ENCODE measurements around the gene PAIP2B. TPM values are rescaled to one million over a fixed set of nuclear protein-coding genes. Genes with fewer than 3 reads are reported as not detected.

Gene PAIP2B
- total RNA-seq, 1 experiment from 2014 or later, result 5.6 TPM

- H3K4me1 ChIP-seq (ENCODE audit: low read length), result no peaks in the 10 kb centered on the region
- no peaks in the 10 kb centered on the region for H3K9me2 ChIP-seq (replicated peaks; ENCODE audit: insufficient read depth, low read length)
- no peaks in the 10 kb centered on the region for H3K9me3 ChIP-seq (ENCODE audit: low read length)
- peaks cover 9% of the 10 kb centered on the region; the same call in 1 of the 2 replicates for H3K79me2 ChIP-seq (ENCODE audit: low read length)
- no peaks in the 10 kb centered on the region; the same call in 1 of the 2 replicates for H4K20me1 ChIP-seq (ENCODE audit: insufficient read depth, low read depth, low read length)
- H3K4me3 ChIP-seq (ENCODE audit: low read length), result no peak overlapping the region
- no peak overlapping the region for H3K27ac ChIP-seq (ENCODE audit: low read length)
- no peak overlapping the region for H2AFZ ChIP-seq (ENCODE audit: low read length)
- no peak for DNase-seq
- H3K27me3 ChIP-seq (ENCODE audit: low read length), result no peaks in the 10 kb centered on the region
- peaks cover 83% of the 10 kb centered on the region for H3K36me3 ChIP-seq (ENCODE audit: insufficient read depth, low read length)
- H3K4me2 ChIP-seq (ENCODE audit: low read depth, low read length, poor library complexity, severe bottlenecking), result no peak overlapping the region
- no peak overlapping the region for H3K9ac ChIP-seq (ENCODE audit: low read length)
Measured at GRCh38 chr2:71143782-71144181, 83.1 kb downstream of the PAIP2B start.

DNA sequence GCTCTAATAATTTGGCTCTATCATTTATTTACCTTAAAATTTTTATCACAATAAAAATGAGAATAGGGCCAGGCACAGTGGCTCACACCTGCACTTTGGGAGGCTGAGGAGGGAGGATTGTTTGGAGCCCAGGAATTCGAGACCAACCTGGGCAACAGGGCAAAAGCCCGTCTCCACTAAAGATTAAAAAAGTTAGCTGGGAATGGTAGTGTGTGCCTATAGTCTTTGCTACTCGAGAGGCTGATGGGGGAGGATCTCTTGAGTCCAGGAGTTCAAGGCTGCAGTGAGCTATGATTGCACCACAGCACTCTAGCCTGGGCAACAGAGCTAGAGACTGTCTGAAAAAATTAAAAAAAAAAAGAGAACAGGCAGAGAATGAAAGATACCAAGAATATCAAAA lies 90.7 kb downstream of the PAIP2B start:
- no peak overlapping the region for H3K4me3 ChIP-seq (ENCODE audit: low read length)
- peaks cover 60% of the 10 kb centered on the region for H3K36me3 ChIP-seq (ENCODE audit: insufficient read depth, low read length)
- H3K4me2 ChIP-seq (ENCODE audit: low read depth, low read length, poor library complexity, severe bottlenecking), result no peak overlapping the region
- no peaks in the 10 kb centered on the region for H3K9me2 ChIP-seq (replicated peaks; ENCODE audit: insufficient read depth, low read length)
- peaks cover 41% of the 10 kb centered on the region for H3K79me2 ChIP-seq (ENCODE audit: low read length)
- H3K27me3 ChIP-seq (ENCODE audit: low read length), result no peaks in the 10 kb centered on the region
- H3K27ac ChIP-seq (ENCODE audit: low read length), result no peak overlapping the region
- no peaks in the 10 kb centered on the region for H3K9me3 ChIP-seq (ENCODE audit: low read length)
- H3K4me1 ChIP-seq (ENCODE audit: low read length), result peaks cover 19% of the 10 kb centered on the region
- 0 out of 2 replicates have a peak, but pooled peaks cover 3% of the 10 kb centered on the region for H4K20me1 ChIP-seq (ENCODE audit: insufficient read depth, low read depth, low read length)
- H3K9ac ChIP-seq (ENCODE audit: low read length), result no peak overlapping the region
- DNase-seq, result no peak
- H2AFZ ChIP-seq (ENCODE audit: low read length), result no peak overlapping the region

DNA sequence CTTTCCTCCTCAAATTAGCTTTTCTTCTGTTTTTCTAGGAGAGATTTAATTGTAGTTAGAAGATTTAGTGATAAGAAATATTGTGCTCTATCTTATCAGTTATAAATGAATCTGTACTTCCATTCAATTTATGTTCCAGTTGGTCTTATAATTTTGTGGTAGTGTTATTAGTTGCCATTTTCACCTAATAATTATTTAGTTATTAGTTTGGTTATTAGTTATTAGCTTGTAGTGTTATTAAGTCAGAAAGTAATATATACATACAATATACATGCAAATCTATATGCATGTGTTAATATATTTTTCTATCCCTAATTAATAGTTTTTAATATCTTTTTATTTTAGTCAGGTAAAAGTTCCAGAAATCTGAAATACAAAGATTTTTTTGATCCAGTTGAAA lies 93.3 kb downstream of the PAIP2B start:
- Histone ChIP-seq H4K20me1 (ENCODE audit: insufficient read depth, low read depth, low read length) (peaks cover 6% of the 10 kb centered on the region; the same call in 1 of the 2 replicates), H3K27ac (ENCODE audit: low read length) (no peak overlapping the region), H3K4me2 (ENCODE audit: low read depth, low read length, poor library complexity, severe bottlenecking) (no peak overlapping the region), H3K27me3 (ENCODE audit: low read length) (no peaks in the 10 kb centered on the region), H2AFZ (ENCODE audit: low read length) (no peak overlapping the region), H3K9ac (ENCODE audit: low read length) (no peak overlapping the region), H3K9me2 (replicated peaks; ENCODE audit: insufficient read depth, low read length) (no peaks in the 10 kb centered on the region), H3K4me3 (ENCODE audit: low read length) (no peak overlapping the region), H3K36me3 (ENCODE audit: insufficient read depth, low read length) (peaks cover 38% of the 10 kb centered on the region), H3K79me2 (ENCODE audit: low read length) (peaks cover 57% of the 10 kb centered on the region), H3K9me3 (ENCODE audit: low read length) (no peaks in the 10 kb centered on the region), H3K4me1 (ENCODE audit: low read length) (peaks cover 26% of the 10 kb centered on the region)
- DNase-seq, result no peak

Small RNA genes within 50 kb of the gene (small RNA-seq; reads per million reads assigned to genes)
- not detected for gene AC007881.1

Other genes with a start within 250 kb of the PAIP2B start
- gene ANKRD53, start 248.5 kb downstream of the PAIP2B start, total RNA-seq (2014; rRNA removed; shearing (Covaris generic); ENCODE audit: low replicate concordance), result 0.14 TPM in 1 of 2 replicates, not detected in the other
- 62.8 and 69.2 TPM in 2 replicates for gene TEX261, start 232.2 kb downstream of the PAIP2B start, total RNA-seq (2014; rRNA removed; shearing (Covaris generic); ENCODE audit: low replicate concordance)
- gene NAGK, start 158.5 kb downstream of the PAIP2B start, total RNA-seq (2014; rRNA removed; shearing (Covaris generic); ENCODE audit: low replicate concordance), result 38.2 and 57.3 TPM in 2 replicates
- gene MCEE, start 96.9 kb downstream of the PAIP2B start, total RNA-seq (2014; rRNA removed; shearing (Covaris generic); ENCODE audit: low replicate concordance), result 22.3 and 27.9 TPM in 2 replicates
- 24.4 and 26.8 TPM in 2 replicates for gene MPHOSPH10, start 96.5 kb downstream of the PAIP2B start, total RNA-seq (2014; rRNA removed; shearing (Covaris generic); ENCODE audit: low replicate concordance)
- gene ZNF638, start 104.7 kb upstream of the PAIP2B start, total RNA-seq (2014; rRNA removed; shearing (Covaris generic); ENCODE audit: low replicate concordance), result 232 and 317 TPM in 2 replicates
- gene DYSF, start 226.5 kb upstream of the PAIP2B start, total RNA-seq (2014; rRNA removed; shearing (Covaris generic); ENCODE audit: low replicate concordance), result not detected in 2 replicates

Data from Karpas-422 (cell line).